Measurements from ENCODE around the gene TTC31. TPM values are rescaled to one million over a fixed set of nuclear protein-coding genes. Genes with fewer than 3 reads are reported as not detected.
A peak's percentile ranks its signal among the peaks of the same experiment; 100 is the strongest.
"Not testable (repeated sequence)": the region's sequence is repeated elsewhere in the genome, so short reads cannot be mapped to it uniquely, and the experiment has no call there.

The TTC31 gene
- total RNA-seq, 1 donor from 2014 or later: 19.1 TPM

DNA sequence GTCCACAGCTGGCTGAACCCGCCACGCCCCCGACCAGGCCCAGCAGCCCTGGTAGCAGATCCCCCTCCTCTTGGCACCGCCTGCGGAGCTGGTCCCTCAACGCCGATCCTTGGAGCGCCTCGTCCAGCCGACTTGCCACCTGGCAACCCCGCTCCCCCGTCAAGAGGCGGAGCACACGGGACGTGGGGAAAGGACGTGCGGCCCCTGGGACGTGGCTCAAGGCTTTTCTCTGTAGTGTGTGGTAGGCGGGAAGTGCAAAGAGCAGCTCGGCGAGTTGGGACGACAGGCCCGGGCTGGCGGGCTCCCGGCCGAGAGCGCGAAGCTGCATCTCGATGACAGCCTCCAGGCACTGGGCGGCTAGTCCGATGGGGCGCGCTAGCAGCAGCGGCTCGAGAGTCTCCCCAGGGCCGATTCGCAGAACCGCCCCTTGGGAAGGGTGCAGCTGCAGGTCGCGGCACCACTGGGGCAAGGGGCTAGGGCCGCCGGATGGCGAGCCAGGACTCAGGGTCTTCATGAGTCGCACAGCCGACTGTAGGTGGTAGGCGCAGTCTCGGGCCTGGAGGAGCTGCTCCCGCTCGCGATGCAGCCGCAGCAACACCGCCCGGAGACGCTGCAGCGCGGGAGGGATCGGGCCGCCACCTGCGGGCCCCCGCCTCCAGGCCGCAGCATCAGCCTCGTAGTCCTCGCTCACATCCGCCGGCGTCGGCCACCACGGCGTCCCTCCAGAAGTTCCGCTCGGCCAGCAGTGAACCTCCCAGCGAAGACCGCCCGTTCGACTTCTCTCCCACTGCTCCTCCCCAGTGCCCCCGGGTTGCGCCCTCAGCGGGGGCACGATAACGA, 700 bp upstream of the TTC31 start:
- Histone ChIP-seq H3K27me3 (ENCODE audit: control insufficient read depth, insufficient read depth, low read length) (no peaks in the 10 kb centered on the region), H3K4me3 (ENCODE audit: low read depth, low read length) (peak overlapping the region; percentile 60), H3K36me3 (ENCODE audit: control insufficient read depth, insufficient read depth, low read length) (no peaks in the 10 kb centered on the region)
- no peak for DNase-seq (ENCODE audit: low read depth)
- TF ChIP-seq CTCF (IDR thresholded peaks at IDR 0.05; ENCODE audit: insufficient read depth, low read length, poor library complexity, severe bottlenecking): no peak

DNA sequence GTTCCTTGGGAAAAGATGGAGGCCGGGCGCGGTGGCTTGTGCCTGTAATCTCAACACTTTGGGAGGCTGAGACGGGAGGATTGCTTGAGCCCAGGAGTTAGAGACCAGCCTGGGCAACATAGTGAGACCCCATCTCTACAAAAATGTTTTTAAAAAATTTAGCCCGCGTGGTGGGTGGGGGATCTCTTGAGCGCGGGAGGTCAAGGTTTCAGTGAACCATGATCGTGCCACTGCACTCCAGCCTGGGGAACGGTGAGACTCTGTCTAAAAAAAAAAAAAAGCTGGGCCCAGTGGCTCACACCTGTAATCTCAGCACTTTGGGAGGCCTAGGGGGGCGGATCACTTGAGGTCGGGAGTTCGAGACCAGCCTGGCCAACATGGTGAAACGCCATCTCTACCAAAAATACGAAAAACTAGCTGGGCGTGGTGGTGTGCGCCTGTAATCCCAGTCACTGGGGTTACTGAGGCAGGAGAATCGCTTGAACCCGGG, 839 bp downstream of the TTC31 start:
- not testable (repeated sequence) for DNase-seq (ENCODE audit: low read depth); H3K36me3 ChIP-seq (ENCODE audit: control insufficient read depth, insufficient read depth, low read length); H3K27me3 ChIP-seq (ENCODE audit: control insufficient read depth, insufficient read depth, low read length)
- peak overlapping the region; percentile 60 for H3K4me3 ChIP-seq (ENCODE audit: low read depth, low read length)

GRCh38 chr2:74486141-74486540, 3.3 kb downstream of the TTC31 start:
- TF ChIP-seq CTCF (IDR thresholded peaks at IDR 0.05; ENCODE audit: insufficient read depth, low read length, poor library complexity, severe bottlenecking): no peak

DNA sequence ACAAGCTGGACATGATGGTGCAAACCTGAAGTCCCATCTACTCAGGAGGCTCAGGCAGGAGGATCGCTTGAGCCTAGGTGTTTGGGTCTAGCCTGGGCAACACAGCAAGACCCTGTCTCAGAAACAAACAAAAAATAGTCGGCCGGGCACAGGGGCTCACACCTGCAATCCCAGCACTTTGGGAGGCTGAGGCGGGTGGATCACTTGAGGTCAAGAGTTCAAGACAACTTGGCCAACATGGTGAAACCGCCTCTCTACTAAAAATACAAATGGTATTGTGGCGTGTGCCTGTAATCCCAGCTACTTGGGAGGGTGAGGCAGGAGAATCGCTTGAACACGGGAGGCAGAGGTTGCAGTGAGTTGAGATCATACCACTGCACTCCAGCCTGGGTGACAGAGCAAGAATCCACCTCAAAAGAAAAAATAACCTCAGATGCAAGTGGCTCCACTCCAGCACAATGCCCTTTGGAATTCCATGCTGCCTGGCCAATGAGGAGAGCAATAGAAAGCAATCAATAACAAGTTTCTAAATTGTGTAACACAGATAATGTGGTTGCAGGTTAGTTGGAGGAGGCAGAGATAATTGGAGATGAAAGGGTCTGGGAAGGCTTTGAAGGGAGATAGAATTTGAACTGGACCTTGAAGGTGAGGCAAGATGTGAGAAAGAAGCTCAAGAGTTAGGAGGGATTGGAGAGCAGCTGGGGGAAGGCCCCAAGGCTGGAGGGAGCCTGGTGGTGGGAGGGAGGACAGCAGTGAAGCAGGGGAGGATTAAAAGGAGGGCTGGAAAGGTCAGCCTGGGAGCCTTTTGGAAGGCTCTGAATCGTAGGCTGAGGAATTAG, 6.0 kb downstream of the TTC31 start:
- peaks cover 1% of the 10 kb centered on the region for H3K36me3 ChIP-seq (ENCODE audit: control insufficient read depth, insufficient read depth, low read length)
- no peak for TF ChIP-seq CTCF (IDR thresholded peaks at IDR 0.05; ENCODE audit: insufficient read depth, low read length, poor library complexity, severe bottlenecking)
- no peaks in the 10 kb centered on the region for H3K27me3 ChIP-seq (ENCODE audit: control insufficient read depth, insufficient read depth, low read length)
- DNase-seq (ENCODE audit: low read depth): no peak
- no peak overlapping the region for H3K4me3 ChIP-seq (ENCODE audit: low read depth, low read length)

More at GRCh38 chr2:74486141-74486540, 3.3 kb downstream of the TTC31 start:
- Histone ChIP-seq H3K27me3 (ENCODE audit: control insufficient read depth, insufficient read depth, low read length) (no peaks in the 10 kb centered on the region), H3K36me3 (ENCODE audit: control insufficient read depth, insufficient read depth, low read length) (no peaks in the 10 kb centered on the region), H3K4me3 (ENCODE audit: low read depth, low read length) (no peak overlapping the region)
- DNase-seq (ENCODE audit: low read depth): no peak

GRCh38 chr2:74489906-74490305, 7.0 kb downstream of the TTC31 start:
- no peak for TF ChIP-seq CTCF (IDR thresholded peaks at IDR 0.05; ENCODE audit: insufficient read depth, low read length, poor library complexity, severe bottlenecking)
- no peaks in the 10 kb centered on the region for H3K27me3 ChIP-seq (ENCODE audit: control insufficient read depth, insufficient read depth, low read length)
- peaks cover 1% of the 10 kb centered on the region for H3K36me3 ChIP-seq (ENCODE audit: control insufficient read depth, insufficient read depth, low read length)
- H3K4me3 ChIP-seq (ENCODE audit: low read depth, low read length): no peak overlapping the region
- DNase-seq (ENCODE audit: low read depth): no peak
